ENCODE measurements around the gene SLC16A11.

Gene SLC16A11

GRCh38 chr17:7001318-7001961 lies 42.5 kb downstream of the SLC16A11 start:
- TF ChIP-seq CTCF (IDR thresholded peaks at IDR 0.05; ENCODE audit: low read depth, low read length): peak; percentile 56
- no peak for DNase-seq (ENCODE audit: extremely low read depth, low read depth)

- no peak for DNase-seq (ENCODE audit: extremely low read depth, low read depth)
- no peak for TF ChIP-seq CTCF (IDR thresholded peaks at IDR 0.05; ENCODE audit: low read depth, low read length)
Observed at GRCh38 chr17:6998855-6999508, 44.9 kb downstream of the SLC16A11 start.

GRCh38 chr17:6997171-6997570 lies 46.7 kb downstream of the SLC16A11 start:
- TF ChIP-seq CTCF (IDR thresholded peaks at IDR 0.05; ENCODE audit: low read depth, low read length): no peak
- no peak for DNase-seq (ENCODE audit: extremely low read depth, low read depth)

- TF ChIP-seq CTCF (IDR thresholded peaks at IDR 0.05; ENCODE audit: low read depth, low read length): no peak
- no peak for DNase-seq (ENCODE audit: extremely low read depth, low read depth)
Observed at GRCh38 chr17:6996256-6997011, 47.5 kb downstream of the SLC16A11 start.

GRCh38 chr17:6995500-6996255 lies 48.2 kb downstream of the SLC16A11 start, which contains the start of gene ALOX12:
TSS of gene ALOX12 (plus strand) at chr17:6996049. CDS start at chr17:6996118, 69 bp downstream.
- DNase-seq (ENCODE audit: extremely low read depth, low read depth): no peak
- no peak for TF ChIP-seq CTCF (IDR thresholded peaks at IDR 0.05; ENCODE audit: low read depth, low read length)

GRCh38 chr17:6994666-6995256 lies 49.1 kb downstream of the SLC16A11 start:
- DNase-seq (ENCODE audit: extremely low read depth, low read depth): no peak
- no peak for TF ChIP-seq CTCF (IDR thresholded peaks at IDR 0.05; ENCODE audit: low read depth, low read length)
